HepG2 (cell line): ENCODE measurements around the gene SMYD5. TPM values are rescaled to one million over a fixed set of nuclear protein-coding genes. Genes with fewer than 3 reads are reported as not detected.

Experiments used
- EEA1 ChIP-seq: sonication (generic); formaldehyde crosslinking; IDR thresholded peaks from 2 replicates; pipeline ENCODE4 v1.5.1; 2020; ENCODE audit warnings: mild to moderate bottlenecking, missing genetic modification reagents, borderline replicate concordance
- FOXM1 ChIP-seq: sonication (generic); formaldehyde crosslinking; IDR thresholded peaks from 2 replicates; pipeline ENCODE4 v1.5.0; 2020; ENCODE audit warnings: missing genetic modification reagents
- MED8 ChIP-seq: sonication (generic); formaldehyde crosslinking; IDR thresholded peaks from 2 replicates; pipeline ENCODE4 v1.8.1; 2023; ENCODE audit warnings: mild to moderate bottlenecking, missing genetic modification reagents; ENCODE audit not compliant: insufficient replicate concordance
- MTA3 ChIP-seq: sonication (generic); formaldehyde crosslinking; IDR thresholded peaks from 2 replicates; pipeline ENCODE4 v1.4.0; 2020; ENCODE audit warnings: missing genetic modification reagents
- MTF2 ChIP-seq: sonication (generic); formaldehyde crosslinking; IDR thresholded peaks from 2 replicates; pipeline ENCODE4 v1.5.0; 2020; ENCODE audit warnings: missing genetic modification reagents, borderline replicate concordance
- NBN ChIP-seq: fragments of 450-650 bp; conservative IDR thresholded peaks from 2 replicates; pipeline ENCODE4 v1.6.1; 2017
- PCBP2 ChIP-seq: fragments of 200-400 bp; formaldehyde crosslinking; optimal IDR thresholded peaks from 2 replicates; pipeline ENCODE3; 2018; ENCODE audit warnings: low read length, low read depth; ENCODE audit not compliant: poor library complexity, severe bottlenecking
- RFX1 ChIP-seq: fragments of 450-650 bp; IDR thresholded peaks from 2 replicates; pipeline ENCODE4 v1.6.1; 2017
- RORA ChIP-seq: sonication (generic); formaldehyde crosslinking; IDR thresholded peaks from 2 replicates; pipeline ENCODE4 v1.5.0; 2020; ENCODE audit warnings: mild to moderate bottlenecking, missing genetic modification reagents, moderate library complexity
- SALL1 ChIP-seq: sonication (generic); formaldehyde crosslinking; IDR thresholded peaks from 2 replicates; pipeline ENCODE4 v1.8.0; 2022; ENCODE audit warnings: mild to moderate bottlenecking, missing genetic modification reagents
- SP4 ChIP-seq: sonication (generic); formaldehyde crosslinking; IDR thresholded peaks from 2 replicates; pipeline ENCODE4 v1.8.1; 2023; ENCODE audit warnings: mild to moderate bottlenecking, missing genetic modification reagents
- U2AF2 ChIP-seq: fragments of 200-400 bp; formaldehyde crosslinking; IDR thresholded peaks from 2 replicates; pipeline ENCODE4 v1.6.1; 2017; ENCODE audit warnings: low read depth, mild to moderate bottlenecking, low read length
- ZBTB7A ChIP-seq: sonication (generic); formaldehyde crosslinking; IDR thresholded peaks from 2 replicates; pipeline ENCODE4 v1.8.0; 2022; ENCODE audit warnings: mild to moderate bottlenecking, missing genetic modification reagents
- ZFAT ChIP-seq: sonication (generic); formaldehyde crosslinking; conservative IDR thresholded peaks from 2 replicates; pipeline ENCODE4 v1.8.1; 2023; ENCODE audit warnings: missing genetic modification reagents, inconsistent platforms
- ZNF24 ChIP-seq: fragments of 450-650 bp; IDR thresholded peaks from 2 replicates; pipeline ENCODE4 v1.6.1; 2017; ENCODE audit warnings: antibody characterized with exemption, mild to moderate bottlenecking
- ZNF441 ChIP-seq: sonication (generic); formaldehyde crosslinking; IDR thresholded peaks from 2 replicates; pipeline ENCODE4 v1.7.0; 2021; ENCODE audit warnings: missing genetic modification reagents, borderline replicate concordance
- ZNF572 ChIP-seq: sonication (generic); formaldehyde crosslinking; IDR thresholded peaks from 2 replicates; pipeline ENCODE4 v1.5.1; 2020; ENCODE audit warnings: mild to moderate bottlenecking, missing genetic modification reagents
- ZNF672 ChIP-seq: sonication (generic); formaldehyde crosslinking; IDR thresholded peaks from 2 replicates; pipeline ENCODE4 v1.8.1; 2022; ENCODE audit warnings: missing genetic modification reagents
- ZNF782 ChIP-seq: sonication (generic); formaldehyde crosslinking; IDR thresholded peaks from 2 replicates; pipeline ENCODE4 v1.4.0; 2020; ENCODE audit warnings: missing genetic modification reagents, mild to moderate bottlenecking, borderline replicate concordance
- ZNF878 ChIP-seq: sonication (generic); formaldehyde crosslinking; IDR thresholded peaks from 2 replicates; pipeline ENCODE4 v1.8.1; 2023; ENCODE audit warnings: mild to moderate bottlenecking, missing genetic modification reagents, moderate library complexity
- polyA plus RNA-seq, 8 experiments: library from polyadenylated mRNA; depleted of rRNA in 3 of 8; stranded (reverse) in 7 of 8; unstranded in 1 of 8; fragments of >200 nt; fragmentation: Illumina TruSeq in 4 of 8; extraction: Trizol in 4 of 8; gene quantifications; 2 replicates each; pipeline versions ENCODE4 v1.2.1 to v1.2.3, GENCODE V29; 2011 to 2016; ENCODE audit warnings: low read depth in 4 of 8, missing spikeins in 1 of 8, mixed read lengths in 1 of 8; ENCODE audit not compliant: insufficient read depth in 1 of 8
- total RNA-seq, 5 experiments: library from RNA; depleted of rRNA; stranded (reverse); fragments of >200 nt; fragmentation: Illumina TruSeq; extraction: Trizol; gene quantifications; 2 replicates each; pipeline ENCODE4 v1.2.3, GENCODE V29; 2016; ENCODE audit warnings: low read depth in 1 of 5
- TF ChIP-seq, protein P1 (sequence below): sonication (generic); formaldehyde crosslinking; IDR thresholded peaks from 2 replicates; pipeline ENCODE4 v1.4.0; 2020; ENCODE audit warnings: missing genetic modification reagents
- TF ChIP-seq, protein P2 (sequence below): sonication (generic); formaldehyde crosslinking; IDR thresholded peaks from 2 replicates; pipeline ENCODE4 v1.8.1; 2022; ENCODE audit warnings: low read depth, mild to moderate bottlenecking, missing genetic modification reagents
- TF ChIP-seq, protein P3 (sequence below): sonication (generic); formaldehyde crosslinking; IDR thresholded peaks from 2 replicates; pipeline ENCODE4 v1.8.1; 2023; ENCODE audit warnings: mild to moderate bottlenecking, inconsistent platforms, moderate library complexity, missing genetic modification reagents, borderline replicate concordance
- TF ChIP-seq, protein P4 (sequence below): sonication (generic); formaldehyde crosslinking; IDR thresholded peaks from 2 replicates; pipeline ENCODE4 v1.8.0; 2022; ENCODE audit warnings: missing genetic modification reagents, mild to moderate bottlenecking, borderline replicate concordance

The SMYD5 gene
- total and polyA plus RNA-seq, 2 of the 13 experiments (the other 11 are each of a cell fraction or from before 2014, with no cell fraction given): 55.8 to 70.4 TPM

DNA sequence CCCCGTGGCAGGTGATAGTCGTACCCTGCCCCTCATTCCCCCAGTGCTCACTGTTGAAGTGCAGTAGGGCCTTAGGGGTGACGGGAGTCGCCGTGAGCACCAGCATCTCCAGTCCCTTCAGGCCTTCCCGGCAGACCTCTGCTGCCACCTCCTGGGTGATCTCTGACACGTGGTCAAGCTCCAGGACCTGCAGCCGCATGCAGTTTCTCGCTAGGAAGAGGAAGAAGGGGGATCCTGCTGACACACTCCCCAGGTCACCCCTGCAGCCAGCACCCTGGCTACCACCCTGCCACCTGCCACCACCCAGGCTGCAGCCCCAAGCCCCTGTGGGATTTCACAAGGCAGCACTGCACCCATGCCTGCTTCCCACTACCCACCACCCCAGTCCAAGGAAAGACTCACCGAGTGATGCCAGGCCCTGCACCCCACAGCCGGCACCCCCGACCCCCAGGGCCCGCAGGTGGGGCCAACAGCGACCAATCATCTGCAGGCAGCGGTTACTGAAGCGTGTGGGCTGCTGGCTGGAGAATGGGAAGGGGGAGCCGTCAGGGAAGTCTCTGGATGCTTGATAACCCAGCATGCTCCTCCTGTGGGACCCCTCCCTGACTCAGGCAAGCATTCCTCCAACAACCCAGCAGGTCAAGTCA, 46.4 kb downstream of the SMYD5 start (continued):
- TF ChIP-seq, protein P1, sequence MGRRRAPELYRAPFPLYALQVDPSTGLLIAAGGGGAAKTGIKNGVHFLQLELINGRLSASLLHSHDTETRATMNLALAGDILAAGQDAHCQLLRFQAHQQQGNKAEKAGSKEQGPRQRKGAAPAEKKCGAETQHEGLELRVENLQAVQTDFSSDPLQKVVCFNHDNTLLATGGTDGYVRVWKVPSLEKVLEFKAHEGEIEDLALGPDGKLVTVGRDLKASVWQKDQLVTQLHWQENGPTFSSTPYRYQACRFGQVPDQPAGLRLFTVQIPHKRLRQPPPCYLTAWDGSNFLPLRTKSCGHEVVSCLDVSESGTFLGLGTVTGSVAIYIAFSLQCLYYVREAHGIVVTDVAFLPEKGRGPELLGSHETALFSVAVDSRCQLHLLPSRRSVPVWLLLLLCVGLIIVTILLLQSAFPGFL (CRISPR knock-in tag): no peak
- TF ChIP-seq NBN (no peak), ZNF782 (CRISPR knock-in tag) (0 out of 2 replicates have a peak, but pooled peaks have one; percentile 41), ZNF572 (no peak), ZNF24 (no peak), EEA1 (no peak), RORA (CRISPR knock-in tag) (no peak), ZNF441 (CRISPR knock-in tag) (no peak), FOXM1 (CRISPR knock-in tag) (no peak), SP4 (no peak), ZNF878 (CRISPR knock-in tag) (no peak), ZFAT (CRISPR knock-in tag) (no peak), RFX1 (no peak), ZBTB7A (CRISPR knock-in tag) (peak; percentile 16; the same call in 1 of the 2 replicates), MTA3 (CRISPR knock-in tag) (no peak), MTF2 (CRISPR knock-in tag) (0 out of 2 replicates have a peak, but pooled peaks have one; percentile 57), PCBP2 (no peak), ZNF672 (CRISPR knock-in tag) (no peak), U2AF2 (no peak), SALL1 (CRISPR knock-in tag) (peak; percentile 65; the same call in 1 of the 2 replicates), MED8 (CRISPR knock-in tag) (no peak)
- TF ChIP-seq, protein P2, sequence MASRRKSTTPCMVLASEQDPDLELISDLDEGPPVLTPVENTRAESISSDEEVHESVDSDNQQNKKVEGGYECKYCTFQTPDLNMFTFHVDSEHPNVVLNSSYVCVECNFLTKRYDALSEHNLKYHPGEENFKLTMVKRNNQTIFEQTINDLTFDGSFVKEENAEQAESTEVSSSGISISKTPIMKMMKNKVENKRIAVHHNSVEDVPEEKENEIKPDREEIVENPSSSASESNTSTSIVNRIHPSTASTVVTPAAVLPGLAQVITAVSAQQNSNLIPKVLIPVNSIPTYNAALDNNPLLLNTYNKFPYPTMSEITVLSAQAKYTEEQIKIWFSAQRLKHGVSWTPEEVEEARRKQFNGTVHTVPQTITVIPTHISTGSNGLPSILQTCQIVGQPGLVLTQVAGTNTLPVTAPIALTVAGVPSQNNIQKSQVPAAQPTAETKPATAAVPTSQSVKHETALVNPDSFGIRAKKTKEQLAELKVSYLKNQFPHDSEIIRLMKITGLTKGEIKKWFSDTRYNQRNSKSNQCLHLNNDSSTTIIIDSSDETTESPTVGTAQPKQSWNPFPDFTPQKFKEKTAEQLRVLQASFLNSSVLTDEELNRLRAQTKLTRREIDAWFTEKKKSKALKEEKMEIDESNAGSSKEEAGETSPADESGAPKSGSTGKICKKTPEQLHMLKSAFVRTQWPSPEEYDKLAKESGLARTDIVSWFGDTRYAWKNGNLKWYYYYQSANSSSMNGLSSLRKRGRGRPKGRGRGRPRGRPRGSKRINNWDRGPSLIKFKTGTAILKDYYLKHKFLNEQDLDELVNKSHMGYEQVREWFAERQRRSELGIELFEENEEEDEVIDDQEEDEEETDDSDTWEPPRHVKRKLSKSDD: no peak
- TF ChIP-seq, protein P3, sequence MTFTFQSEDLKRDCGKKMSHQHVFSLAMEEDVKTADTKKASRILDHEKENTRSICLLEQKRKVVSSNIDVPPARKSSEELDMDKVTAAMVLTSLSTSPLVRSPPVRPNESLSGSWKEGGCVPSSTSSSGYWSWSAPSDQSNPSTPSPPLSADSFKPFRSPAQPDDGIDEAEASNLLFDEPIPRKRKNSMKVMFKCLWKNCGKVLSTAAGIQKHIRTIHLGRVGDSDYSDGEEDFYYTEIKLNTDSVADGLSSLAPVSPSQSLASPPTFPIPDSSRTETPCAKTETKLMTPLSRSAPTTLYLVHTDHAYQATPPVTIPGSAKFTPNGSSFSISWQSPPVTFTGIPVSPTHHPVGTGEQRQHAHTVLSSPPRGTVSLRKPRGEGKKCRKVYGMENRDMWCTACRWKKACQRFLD (CRISPR knock-in tag): no peak
- TF ChIP-seq, protein P4, sequence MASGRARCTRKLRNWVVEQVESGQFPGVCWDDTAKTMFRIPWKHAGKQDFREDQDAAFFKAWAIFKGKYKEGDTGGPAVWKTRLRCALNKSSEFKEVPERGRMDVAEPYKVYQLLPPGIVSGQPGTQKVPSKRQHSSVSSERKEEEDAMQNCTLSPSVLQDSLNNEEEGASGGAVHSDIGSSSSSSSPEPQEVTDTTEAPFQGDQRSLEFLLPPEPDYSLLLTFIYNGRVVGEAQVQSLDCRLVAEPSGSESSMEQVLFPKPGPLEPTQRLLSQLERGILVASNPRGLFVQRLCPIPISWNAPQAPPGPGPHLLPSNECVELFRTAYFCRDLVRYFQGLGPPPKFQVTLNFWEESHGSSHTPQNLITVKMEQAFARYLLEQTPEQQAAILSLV: no peak
